Bladder microvascular endothelial cell (primary cell): Measurements from ENCODE around the gene PCP4. TPM values are rescaled to one million over a fixed set of nuclear protein-coding genes. Genes with fewer than 3 reads are reported as not detected.

Source experiments
- total RNA-seq: library from RNA; depleted of rRNA; stranded (reverse); fragments of >200 nt; gene quantifications from 2 replicates; pipeline ENCODE4 v1.2.3, GENCODE V29; 2014

The PCP4 gene
- not detected in 2 replicates for total RNA-seq

GRCh38 chr21:39867198-39867650, at the start of gene PCP4:
TSS of gene PCP4 (plus strand) at chr21:39867438. CDS start at chr21:39867502, 64 bp downstream.

Other genes starting within 250 kb of the PCP4 start
- not detected in 2 replicates for gene IGSF5, start 122.3 kb upstream of the PCP4 start, total RNA-seq